ENCODE data around the gene CIRBP. TPM values are rescaled to one million over a fixed set of nuclear protein-coding genes. Genes with fewer than 3 reads are reported as not detected.

CIRBP gene
- total and polyA plus RNA-seq, 2 of the 13 experiments (the other 11 are each of a cell fraction or from before 2014, with no cell fraction given): 133 to 140 TPM

GRCh38 chr19:1283207-1283916, 14.2 kb downstream of the CIRBP start (continued):
- TF ChIP-seq, protein P1, sequence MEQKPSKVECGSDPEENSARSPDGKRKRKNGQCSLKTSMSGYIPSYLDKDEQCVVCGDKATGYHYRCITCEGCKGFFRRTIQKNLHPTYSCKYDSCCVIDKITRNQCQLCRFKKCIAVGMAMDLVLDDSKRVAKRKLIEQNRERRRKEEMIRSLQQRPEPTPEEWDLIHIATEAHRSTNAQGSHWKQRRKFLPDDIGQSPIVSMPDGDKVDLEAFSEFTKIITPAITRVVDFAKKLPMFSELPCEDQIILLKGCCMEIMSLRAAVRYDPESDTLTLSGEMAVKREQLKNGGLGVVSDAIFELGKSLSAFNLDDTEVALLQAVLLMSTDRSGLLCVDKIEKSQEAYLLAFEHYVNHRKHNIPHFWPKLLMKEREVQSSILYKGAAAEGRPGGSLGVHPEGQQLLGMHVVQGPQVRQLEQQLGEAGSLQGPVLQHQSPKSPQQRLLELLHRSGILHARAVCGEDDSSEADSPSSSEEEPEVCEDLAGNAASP (CRISPR knock-in tag; IDR thresholded peaks at IDR 0.05; ENCODE audit: borderline replicate concordance): peak; percentile 99
- TF ChIP-seq ZNF589 (CRISPR knock-in tag; conservative IDR thresholded peaks at IDR 0.05): no peak
- TF ChIP-seq ZXDC (CRISPR knock-in tag; IDR thresholded peaks at IDR 0.05): no peak
- TF ChIP-seq ZNF83 (CRISPR knock-in tag; IDR thresholded peaks at IDR 0.05; ENCODE audit: borderline replicate concordance): no peak
- peak; percentile 94 for TF ChIP-seq RARA (CRISPR knock-in tag; IDR thresholded peaks at IDR 0.05)
- no peak for TF ChIP-seq KDM1A (CRISPR knock-in tag; IDR thresholded peaks at IDR 0.05)
- TF ChIP-seq MAFF (IDR thresholded peaks at IDR 0.05; ENCODE audit: low read depth, low read length): no peak
- TF ChIP-seq MXI1 (IDR thresholded peaks at IDR 0.05; ENCODE audit: borderline replicate concordance, low read depth, low read length): 0 out of 3 replicates have a peak, but pooled peaks have one; percentile 9
- no peak for TF ChIP-seq SRSF1 (optimal IDR thresholded peaks at IDR 0.05; ENCODE audit: low read depth, low read length)
- TF ChIP-seq ZNF224 (CRISPR knock-in tag; IDR thresholded peaks at IDR 0.05): peak; percentile 79
- TF ChIP-seq ZNF18 (CRISPR knock-in tag; IDR thresholded peaks at IDR 0.05; ENCODE audit: insufficient replicate concordance): peak; percentile 69
- TF ChIP-seq ZNF569 (CRISPR knock-in tag; IDR thresholded peaks at IDR 0.05; ENCODE audit: borderline replicate concordance): no peak
- TF ChIP-seq DNMT1 (CRISPR knock-in tag; IDR thresholded peaks at IDR 0.05): no peak
- TF ChIP-seq AKAP8 (CRISPR knock-in tag; IDR thresholded peaks at IDR 0.05): no peak
- TF ChIP-seq MTF1 (CRISPR knock-in tag; IDR thresholded peaks at IDR 0.05): no peak
- no peak for TF ChIP-seq SP5 (CRISPR knock-in tag; IDR thresholded peaks at IDR 0.05; ENCODE audit: borderline replicate concordance, low read depth)
- TF ChIP-seq ATRX (CRISPR knock-in tag; IDR thresholded peaks at IDR 0.05; ENCODE audit: borderline replicate concordance): no peak
- no peak for TF ChIP-seq DNMT3B (CRISPR knock-in tag; conservative IDR thresholded peaks at IDR 0.05)
- peak; percentile 74; the same call in 1 of the 2 replicates for TF ChIP-seq ZNF280D (CRISPR knock-in tag; IDR thresholded peaks at IDR 0.05)
- no peak for TF ChIP-seq ZNF557 (CRISPR knock-in tag; IDR thresholded peaks at IDR 0.05)
- no peak for TF ChIP-seq PHF5A (CRISPR knock-in tag; IDR thresholded peaks at IDR 0.05; ENCODE audit: low read depth, unreplicated experiment)
- TF ChIP-seq ZNF367 (CRISPR knock-in tag; IDR thresholded peaks at IDR 0.05; ENCODE audit: borderline replicate concordance): no peak

Data from HepG2 (cell line).